Activated CD4-positive, alpha-beta T cell treated with anti-CD3 and anti-CD28 coated beads for 36 hours (primary cell): ENCODE data around the gene MYBPC2. TPM values are rescaled to one million over a fixed set of nuclear protein-coding genes. Genes with fewer than 3 reads are reported as not detected.
"Not testable (repeated sequence)": the region's sequence is repeated elsewhere in the genome, so short reads cannot be mapped to it uniquely, and the experiment has no call there.

Source experiments
- ATAC-seq: fragments of 200-7000 bp; cut with Tn5 transposase; one replicate; pipeline ENCODE4 v1.10.0; 2021; ENCODE audit warnings: mild to moderate bottlenecking, moderate library complexity
- CTCF ChIA-PET: fragments of 350-600 bp; sonication (Branson Sonifier 250); formaldehyde crosslinking; loops from one replicate; lab custom pipeline; 2021; ENCODE audit warnings: antibody characterized with exemption; lab: Charles Lee
- POLR2A ChIA-PET: fragments of 350-600 bp; sonication (Branson Sonifier 250); formaldehyde crosslinking; loops from one replicate; lab custom pipeline; 2021; ENCODE audit warnings: antibody characterized with exemption, inconsistent platforms; lab: Charles Lee
- DNase-seq: peaks from one replicate; pipeline ENCODE4 v3.0.0-alpha.2; 2020
- H3K27ac Mint-ChIP-seq: one replicate; pipeline ENCODE4 v1.8.0; 2021; ENCODE audit warnings: mixed read lengths
- H3K27me3 Mint-ChIP-seq: one replicate; pipeline ENCODE4 v1.8.0; 2021; ENCODE audit warnings: mixed read lengths
- H3K36me3 Mint-ChIP-seq: one replicate; pipeline ENCODE4 v1.8.0; 2021; ENCODE audit warnings: low read depth, mixed read lengths
- H3K4me1 Mint-ChIP-seq: one replicate; pipeline ENCODE4 v1.8.0; 2021; ENCODE audit warnings: mixed read lengths
- H3K4me3 Mint-ChIP-seq: one replicate; pipeline ENCODE4 v1.8.0; 2021; ENCODE audit warnings: mild to moderate bottlenecking, moderate library complexity, mixed read lengths
- H3K9me3 Mint-ChIP-seq: one replicate; pipeline ENCODE4 v1.8.0; 2021; ENCODE audit warnings: low read depth, mixed read lengths
- intact Hi-C, 2 experiments: fragments of 100-400 bp; cut with DNase I in 1 of 2; cut with micrococcal nuclease in 1 of 2; formaldehyde crosslinking; loops; one replicate each; pipeline versions ENCODE4 v1.14.2 to v1.15.1; 2022 to 2024; cut with DNase I, micrococcal nuclease
- total RNA-seq, 2 experiments: library from RNA; stranded (reverse); gene quantifications; one replicate each; pipeline ENCODE4 v1.2.3, GENCODE V29; 2021

MYBPC2 gene
- total RNA-seq, 2 experiments from 2014 or later, result 0.14 to 0.30 TPM

DNA sequence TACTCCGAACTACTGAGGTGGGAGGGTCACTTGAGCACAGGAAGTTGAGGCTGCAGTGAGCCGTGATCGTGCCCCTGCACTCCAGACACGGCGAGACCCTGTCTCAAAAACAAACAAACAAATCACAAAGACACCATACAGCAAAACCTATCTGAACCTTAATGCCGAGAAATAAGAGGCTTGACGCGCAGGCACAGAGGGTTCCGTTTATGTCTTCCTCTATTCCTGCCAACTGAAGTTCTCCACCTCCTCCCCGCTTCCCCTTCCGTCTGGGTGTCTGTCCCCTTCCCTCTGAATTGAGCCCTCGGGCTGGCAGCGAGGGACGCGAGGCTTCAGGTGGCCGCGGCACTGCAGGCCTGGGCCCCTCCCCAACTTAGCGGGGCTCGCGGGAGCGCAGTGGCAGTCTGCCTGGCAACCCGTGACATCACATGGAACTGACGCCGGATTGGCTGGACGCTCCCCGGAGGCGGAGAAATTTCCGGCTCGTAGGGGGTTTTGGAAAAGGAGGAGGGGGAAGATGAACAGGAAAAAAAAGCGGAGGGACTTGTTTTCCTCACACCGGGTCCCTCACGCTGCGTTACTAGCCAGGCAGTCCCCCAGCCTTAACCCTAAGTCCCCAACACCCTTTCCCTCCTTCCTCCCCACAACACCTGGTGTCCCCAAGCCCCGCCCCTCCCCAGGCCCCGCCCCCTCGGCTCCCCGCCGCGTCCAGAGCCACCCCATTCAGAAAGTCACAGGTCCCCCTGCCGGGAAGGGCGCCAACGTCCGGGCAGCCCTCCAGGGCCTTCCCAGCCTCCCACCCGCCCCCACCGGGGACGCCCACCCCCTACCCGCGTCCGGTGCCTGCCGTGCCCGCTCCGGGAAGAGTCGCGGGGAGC lies 1.1 kb upstream of the MYBPC2 start:
- Mint-ChIP-seq H3K27me3 (peaks cover 6% of the 10 kb centered on the region), H3K4me3 (peak overlapping the region; percentile 72), H3K4me1 (peaks cover 15% of the 10 kb centered on the region), H3K36me3 (no peaks in the 10 kb centered on the region), H3K9me3 (no peaks in the 10 kb centered on the region), H3K27ac (peak overlapping the region; percentile 93)
- ATAC-seq (peak; percentile 95), DNase-seq (peak; percentile 92)
- intact Hi-C loops, result loop anchor here in 1 of 2 experiments (1.0 kb wide), 5 partner anchors 45 to 80 kb away; partner anchors contain the start of genes EMC10, GARIN5A, JOSD2 and NR1H2
- ChIA-PET CTCF (no interaction called here), POLR2A (interaction anchor here (0.7 kb wide), 1 partner anchor 158 kb away, joined by 4 read pairs; no protein-coding TSS in a partner anchor)

DNA sequence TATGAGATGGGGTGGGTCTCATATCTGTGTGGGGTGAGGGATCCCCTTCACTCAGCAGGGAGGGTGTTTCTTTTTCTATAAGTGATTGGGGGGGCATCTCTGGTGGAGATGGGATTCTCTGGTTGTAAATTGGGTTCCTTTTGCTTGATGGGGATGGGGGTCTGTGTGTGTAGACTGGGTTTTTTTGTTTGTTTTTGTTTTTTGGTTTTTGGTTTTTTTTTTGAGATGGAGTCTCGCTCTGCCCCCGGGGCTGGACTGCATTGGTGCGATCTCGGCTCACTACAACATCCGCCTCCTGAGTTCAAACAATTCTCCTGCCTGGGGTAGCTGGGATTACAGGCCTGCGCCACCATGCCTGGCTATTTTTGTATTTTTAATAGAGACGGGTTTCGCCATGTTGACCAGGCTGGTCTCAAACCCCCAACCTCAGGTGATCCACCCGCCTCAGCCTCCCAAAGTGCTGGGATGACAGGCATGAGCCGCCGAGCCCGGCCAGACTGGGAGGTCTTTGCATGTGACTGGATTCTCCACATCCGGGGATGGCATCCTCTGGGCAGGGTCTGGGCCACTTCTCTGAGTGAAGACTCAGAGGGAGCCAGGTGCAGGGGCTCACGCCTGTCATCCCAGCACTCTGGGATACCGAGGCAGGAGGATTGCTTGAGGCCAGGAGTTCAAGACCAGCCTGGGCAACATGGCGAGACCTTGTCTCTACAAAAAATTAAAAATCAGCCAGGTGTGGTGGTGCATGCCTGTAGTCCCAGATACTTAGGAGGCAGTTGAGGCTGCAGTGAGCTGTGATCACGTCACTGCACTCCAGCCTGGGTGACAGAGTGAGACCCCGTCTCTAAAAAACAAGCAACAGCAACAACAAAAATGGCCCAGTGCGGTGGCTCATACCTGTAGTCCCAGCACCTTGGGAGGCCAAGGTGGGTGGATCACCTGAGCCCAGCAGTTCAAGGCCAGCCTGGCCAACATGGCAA lies 799 bp downstream of the MYBPC2 start:
- H3K27me3 Mint-ChIP-seq, result peaks cover 6% of the 10 kb centered on the region
- no peaks in the 10 kb centered on the region for H3K9me3 Mint-ChIP-seq
- POLR2A ChIA-PET, result no interaction called here
- intact Hi-C loops, result no loop called here
- H3K27ac Mint-ChIP-seq, result no peak overlapping the region
- ATAC-seq, result no peak
- no peaks in the 10 kb centered on the region for H3K36me3 Mint-ChIP-seq
- H3K4me1 Mint-ChIP-seq, result peaks cover 15% of the 10 kb centered on the region
- no peak overlapping the region for H3K4me3 Mint-ChIP-seq
- CTCF ChIA-PET, result no interaction called here
- no peak for DNase-seq

DNA sequence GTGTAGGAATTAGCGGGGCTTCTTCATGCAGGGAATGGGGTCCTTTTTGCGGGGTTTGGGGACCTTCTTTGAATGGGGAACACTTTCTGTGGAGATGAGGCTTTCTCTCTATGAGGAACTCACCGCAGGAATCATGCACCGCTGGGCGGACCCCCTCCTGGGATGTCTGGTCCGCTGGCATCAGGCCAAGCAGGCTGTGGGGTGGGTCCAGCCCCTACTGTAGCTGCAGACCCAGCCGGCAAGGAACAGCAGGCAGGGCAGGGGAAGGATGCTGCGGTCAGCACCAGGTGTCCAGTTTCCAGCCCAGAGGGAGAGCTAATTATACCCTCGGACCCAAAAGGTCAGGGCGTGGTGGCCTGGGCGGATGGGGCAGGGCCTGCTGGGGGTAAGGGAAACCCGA lies 1.8 kb downstream of the MYBPC2 start:
- Mint-ChIP-seq H3K4me1 (peaks cover 11% of the 10 kb centered on the region), H3K9me3 (no peaks in the 10 kb centered on the region), H3K27ac (no peak overlapping the region), H3K36me3 (no peaks in the 10 kb centered on the region), H3K27me3 (peaks cover 6% of the 10 kb centered on the region), H3K4me3 (no peak overlapping the region)
- ATAC-seq (no peak), DNase-seq (no peak)
- ChIA-PET POLR2A (no interaction called here), CTCF (no interaction called here)
- intact Hi-C loops, result no loop called here

DNA sequence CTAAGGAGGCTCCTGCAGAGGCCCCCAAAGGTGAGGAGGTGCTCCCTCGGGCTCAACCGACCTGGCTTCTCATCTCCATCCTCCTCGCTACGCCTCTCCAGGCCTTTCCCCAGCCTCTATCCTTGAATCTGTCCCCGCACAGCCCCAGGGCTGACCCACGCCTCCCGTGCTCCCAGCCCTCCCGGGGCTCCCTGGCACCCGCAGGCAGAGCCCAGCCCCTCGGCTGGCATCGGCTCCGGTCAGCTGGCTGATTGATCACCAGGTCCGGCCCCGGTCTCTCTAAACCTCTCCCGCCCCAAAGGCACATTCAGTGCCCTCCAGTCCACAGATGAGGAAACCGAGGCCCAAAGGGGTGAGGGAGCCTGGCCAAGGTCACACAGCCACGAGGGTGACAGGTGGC lies 2.5 kb downstream of the MYBPC2 start:
- POLR2A ChIA-PET, result no interaction called here
- no peak for ATAC-seq
- Mint-ChIP-seq H3K27ac (no peak overlapping the region), H3K4me1 (peaks cover 11% of the 10 kb centered on the region), H3K4me3 (no peak overlapping the region), H3K27me3 (peaks cover 10% of the 10 kb centered on the region), H3K36me3 (no peaks in the 10 kb centered on the region), H3K9me3 (no peaks in the 10 kb centered on the region)
- DNase-seq, result no peak
- intact Hi-C loops, result no loop called here
- CTCF ChIA-PET, result no interaction called here

DNA sequence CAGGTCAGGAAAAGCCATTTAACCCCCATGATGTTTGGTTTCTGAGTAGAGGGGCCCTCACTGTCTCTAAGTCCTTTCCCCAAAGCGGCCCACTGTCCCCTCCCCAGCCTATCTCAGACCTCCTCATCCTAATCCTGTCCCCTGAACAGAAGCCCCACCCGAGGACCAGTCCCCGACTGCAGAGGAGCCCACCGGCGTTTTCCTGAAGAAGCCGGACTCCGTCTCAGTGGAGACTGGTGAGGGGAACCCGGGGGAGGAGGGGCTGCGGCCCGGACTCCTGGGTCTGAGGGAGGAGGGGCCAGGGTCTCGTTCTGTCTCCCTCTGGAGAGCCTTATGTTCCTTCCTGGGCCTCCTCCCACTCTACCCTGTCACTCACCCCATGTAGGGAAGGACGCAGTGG lies 2.9 kb downstream of the MYBPC2 start:
- CTCF ChIA-PET, result no interaction called here
- Mint-ChIP-seq H3K9me3 (no peaks in the 10 kb centered on the region), H3K27me3 (peaks cover 10% of the 10 kb centered on the region), H3K4me1 (peaks cover 11% of the 10 kb centered on the region), H3K27ac (no peak overlapping the region), H3K4me3 (no peak overlapping the region), H3K36me3 (no peaks in the 10 kb centered on the region)
- POLR2A ChIA-PET, result no interaction called here
- DNase-seq (no peak), ATAC-seq (no peak)
- intact Hi-C loops, result no loop called here

DNA sequence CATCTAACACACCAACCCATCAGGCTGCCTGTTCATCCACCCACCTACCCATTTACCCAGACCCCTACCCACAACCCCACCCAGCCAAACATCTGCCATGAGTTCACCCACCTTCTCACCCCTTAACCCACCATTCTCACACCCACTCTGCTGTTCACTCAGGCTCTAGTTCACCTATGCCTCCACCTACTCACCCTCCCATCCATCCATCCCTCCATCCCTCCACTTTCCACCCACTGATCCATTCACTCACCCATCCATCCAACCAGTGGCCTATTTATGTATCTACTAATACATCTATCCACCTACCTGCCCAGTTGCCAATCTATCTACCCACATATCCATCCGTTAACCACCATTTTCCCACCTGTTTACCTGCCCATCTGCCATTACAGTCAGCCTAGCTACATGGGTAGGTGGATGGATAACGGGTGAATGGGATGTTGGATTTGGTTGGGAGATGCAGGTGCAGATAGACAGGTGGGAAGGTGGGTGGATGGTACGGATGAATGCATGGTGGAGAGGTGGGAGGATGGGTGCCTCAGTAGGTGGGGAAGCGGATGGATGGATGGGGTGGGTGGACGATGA lies 5.3 kb downstream of the MYBPC2 start:
- Mint-ChIP-seq H3K4me1 (no peaks in the 10 kb centered on the region), H3K4me3 (no peak overlapping the region), H3K9me3 (no peaks in the 10 kb centered on the region), H3K27ac (no peak overlapping the region), H3K27me3 (peaks cover 8% of the 10 kb centered on the region), H3K36me3 (no peaks in the 10 kb centered on the region)
- DNase-seq, result no peak
- ATAC-seq, result no peak
- ChIA-PET CTCF (interaction anchor here (0.6 kb wide), 1 partner anchor 46 kb away, joined by 3 read pairs; no protein-coding TSS in a partner anchor), POLR2A (no interaction called here)
- intact Hi-C loops, result no loop called here

DNA sequence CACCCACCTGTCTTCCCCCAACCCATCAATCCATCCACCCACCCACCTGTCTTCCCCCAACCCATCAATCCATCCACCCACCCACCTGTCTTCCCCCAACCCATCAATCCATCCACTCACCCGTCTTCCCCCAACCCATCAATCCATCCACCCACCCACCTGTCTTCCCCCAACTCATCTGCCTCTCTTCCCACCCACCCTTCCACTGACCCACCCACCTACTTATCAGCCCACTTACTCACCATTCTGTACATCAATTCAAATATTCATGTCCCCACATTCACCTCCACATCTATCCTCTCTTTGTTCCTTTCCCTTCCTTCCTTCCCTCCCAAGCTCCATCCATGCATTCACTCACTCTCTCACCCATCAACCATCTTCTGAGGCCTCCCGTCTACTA lies 6.4 kb downstream of the MYBPC2 start:
- CTCF ChIA-PET, intact Hi-C loops, H3K27ac Mint-ChIP-seq, H3K36me3 Mint-ChIP-seq, H3K9me3 Mint-ChIP-seq, H3K4me3 Mint-ChIP-seq, H3K4me1 Mint-ChIP-seq, POLR2A ChIA-PET, H3K27me3 Mint-ChIP-seq, DNase-seq, ATAC-seq: not testable (repeated sequence)

DNA sequence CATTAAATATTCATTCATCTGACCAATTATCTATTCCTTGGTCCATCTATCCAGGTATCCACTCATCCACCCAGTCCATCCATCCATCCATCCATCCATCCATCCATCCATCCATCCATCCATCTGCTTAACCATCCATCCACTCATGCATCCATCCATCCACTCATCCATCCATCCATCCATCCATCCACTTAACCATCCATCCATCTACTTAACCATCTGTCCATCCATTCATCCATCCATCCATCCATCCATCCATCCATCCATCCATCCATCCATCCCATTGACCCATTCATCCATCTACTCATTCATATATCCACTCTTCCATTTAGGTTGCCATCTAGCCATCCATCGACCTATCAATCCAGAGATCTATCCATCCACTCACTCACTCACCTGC lies 11.4 kb downstream of the MYBPC2 start:
- Mint-ChIP-seq H3K27me3 (peaks cover 11% of the 10 kb centered on the region), H3K27ac (no peak overlapping the region), H3K9me3 (no peaks in the 10 kb centered on the region), H3K4me1 (no peaks in the 10 kb centered on the region), H3K4me3 (no peak overlapping the region), H3K36me3 (no peaks in the 10 kb centered on the region)
- no peak for DNase-seq
- ChIA-PET POLR2A (no interaction called here), CTCF (interaction anchor here (0.6 kb wide), 1 partner anchor 25 kb away, joined by 3 read pairs; no protein-coding TSS in a partner anchor)
- intact Hi-C loops, result no loop called here
- ATAC-seq, result no peak

DNA sequence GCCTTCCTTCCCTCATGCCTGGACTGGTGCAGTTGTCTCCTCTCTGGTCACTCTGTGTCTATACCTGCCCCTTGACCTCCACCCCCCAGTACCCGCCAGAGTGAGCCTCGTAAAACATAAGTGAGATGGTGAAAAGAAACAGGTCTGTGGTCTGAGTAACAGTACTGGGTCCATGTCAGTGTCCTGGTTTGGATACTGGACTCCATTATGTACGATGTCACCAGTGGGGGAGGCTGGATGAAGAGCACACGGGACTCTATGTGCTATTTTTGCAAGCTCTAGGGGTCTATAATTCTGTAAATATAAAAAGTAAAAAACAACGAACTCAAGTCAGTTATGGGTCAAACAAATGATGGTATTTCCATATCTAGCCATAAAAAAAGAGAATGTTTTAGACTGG lies 14.4 kb downstream of the MYBPC2 start:
- Mint-ChIP-seq H3K36me3 (no peaks in the 10 kb centered on the region), H3K27me3 (peaks cover 9% of the 10 kb centered on the region), H3K27ac (no peak overlapping the region), H3K4me3 (no peak overlapping the region), H3K4me1 (no peaks in the 10 kb centered on the region), H3K9me3 (no peaks in the 10 kb centered on the region)
- DNase-seq (no peak), ATAC-seq (no peak)
- ChIA-PET POLR2A (interaction anchor here (0.7 kb wide), 1 partner anchor 61 kb away, joined by 3 read pairs; no protein-coding TSS in a partner anchor), CTCF (no interaction called here)
- intact Hi-C loops, result no loop called here

DNA sequence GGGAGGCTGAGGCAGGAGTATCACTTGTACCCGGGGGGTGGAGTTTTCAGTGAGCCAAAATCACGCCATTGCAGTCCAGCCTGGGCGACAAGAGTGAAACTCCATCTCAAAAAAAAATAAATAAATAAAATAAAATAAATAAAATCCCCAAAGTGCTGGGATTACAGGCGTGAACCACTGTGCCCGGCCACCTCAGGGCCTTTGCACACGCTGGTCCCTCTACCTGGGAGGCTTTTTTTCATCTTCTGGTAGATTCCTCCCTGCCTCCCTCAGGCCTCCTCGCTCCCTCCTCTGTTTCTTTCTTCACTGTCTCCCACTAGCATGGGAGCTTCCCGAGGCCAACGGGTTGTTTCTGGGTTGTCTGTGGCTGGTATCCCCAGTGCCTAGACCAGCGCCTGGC lies 15.1 kb downstream of the MYBPC2 start:
- no peaks in the 10 kb centered on the region for H3K4me1 Mint-ChIP-seq
- ATAC-seq, result no peak
- H3K9me3 Mint-ChIP-seq, result no peaks in the 10 kb centered on the region
- peak overlapping the region; percentile 25 for H3K4me3 Mint-ChIP-seq
- CTCF ChIA-PET, result interaction anchor here (1.1 kb wide), 1 partner anchor 13 kb away, joined by 3 read pairs; no protein-coding TSS in a partner anchor
- no peak for DNase-seq
- POLR2A ChIA-PET, result no interaction called here
- intact Hi-C loops, result no loop called here
- H3K36me3 Mint-ChIP-seq, result no peaks in the 10 kb centered on the region
- H3K27ac Mint-ChIP-seq, result no peak overlapping the region
- H3K27me3 Mint-ChIP-seq, result peaks cover 9% of the 10 kb centered on the region
